Ectodermal cell (in vitro differentiated cells): Measurements from ENCODE around the gene GNA15. TPM values are rescaled to one million over a fixed set of nuclear protein-coding genes. Genes with fewer than 3 reads are reported as not detected.
A peak's percentile ranks its signal among the peaks of the same experiment; 100 is the strongest.
"Not testable (repeated sequence)": the region's sequence is repeated elsewhere in the genome, so short reads cannot be mapped to it uniquely, and the experiment has no call there.

Experiments used
- H3K27ac ChIP-seq: 2 replicates; pipeline ENCODE4 v1.7.0; 2013; ENCODE audit warnings: mild to moderate bottlenecking, low read depth, low read length; ENCODE audit not compliant: insufficient read depth, poor library complexity, severe bottlenecking
- H3K27me3 ChIP-seq: 2 replicates; pipeline ENCODE4 v1.7.0; 2013; ENCODE audit warnings: mild to moderate bottlenecking, low read length; ENCODE audit not compliant: insufficient read depth, control insufficient read depth, poor library complexity, severe bottlenecking
- H3K36me3 ChIP-seq: one replicate; pipeline ENCODE4 v1.7.0; 2013; ENCODE audit warnings: low read length; ENCODE audit not compliant: control insufficient read depth, insufficient read depth
- H3K4me1 ChIP-seq: one replicate; pipeline ENCODE4 v1.7.0; 2013; ENCODE audit warnings: low read length; ENCODE audit not compliant: control insufficient read depth, insufficient read depth
- H3K4me3 ChIP-seq: 2 replicates; pipeline ENCODE4 v1.7.0; 2013; ENCODE audit warnings: low read depth, low read length, control low read depth; ENCODE audit not compliant: insufficient read depth
- H3K9me3 ChIP-seq: 2 replicates; pipeline ENCODE4 v1.7.0; 2013; ENCODE audit warnings: mild to moderate bottlenecking, low read length, moderate library complexity; ENCODE audit not compliant: control insufficient read depth
- WGBS, 2 experiments: methylation state at CpG; one replicate each; pipeline ENCODE4 v1.1.7; 2013; ENCODE audit warnings: missing lambda C conversion rate in 2 of 2; 5-methylcytosine and 5-hydroxymethylcytosine counted together
- polyA plus RNA-seq, 4 experiments: library from polyadenylated mRNA; stranded (reverse); fragments of 50-300 nt; gene quantifications; one replicate each; pipeline ENCODE4 v1.2.3, GENCODE V29; 2013

Gene GNA15, protein sequence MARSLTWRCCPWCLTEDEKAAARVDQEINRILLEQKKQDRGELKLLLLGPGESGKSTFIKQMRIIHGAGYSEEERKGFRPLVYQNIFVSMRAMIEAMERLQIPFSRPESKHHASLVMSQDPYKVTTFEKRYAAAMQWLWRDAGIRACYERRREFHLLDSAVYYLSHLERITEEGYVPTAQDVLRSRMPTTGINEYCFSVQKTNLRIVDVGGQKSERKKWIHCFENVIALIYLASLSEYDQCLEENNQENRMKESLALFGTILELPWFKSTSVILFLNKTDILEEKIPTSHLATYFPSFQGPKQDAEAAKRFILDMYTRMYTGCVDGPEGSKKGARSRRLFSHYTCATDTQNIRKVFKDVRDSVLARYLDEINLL
- not detected for polyA plus RNA-seq (2013, experiment 1 of 4)
- 0.09 TPM for polyA plus RNA-seq (2013, experiment 2 of 4)
- 0.11 TPM for polyA plus RNA-seq (2013, experiment 3 of 4)
- polyA plus RNA-seq (2013, experiment 4 of 4), result not detected

GRCh38 chr19:3135961-3136683 lies at the start of gene GNA15:
GNA15 (plus strand) TSS chr19:3136033; CDS start chr19:3136451, 418 bp downstream.
- no peaks in the 10 kb centered on the region for H3K27me3 ChIP-seq
- no peaks in the 10 kb centered on the region for H3K9me3 ChIP-seq
- WGBS, 2 experiments, result 89 to 91% methylated on average over 40 of the region's 40 CpGs
- no peak within 1 kb of the TSS for H3K27ac ChIP-seq
- no peak within 1 kb of the TSS for H3K4me3 ChIP-seq
- no peaks in the 10 kb centered on the region for H3K36me3 ChIP-seq
- H3K4me1 ChIP-seq, result no peaks in the 10 kb centered on the region

DNA sequence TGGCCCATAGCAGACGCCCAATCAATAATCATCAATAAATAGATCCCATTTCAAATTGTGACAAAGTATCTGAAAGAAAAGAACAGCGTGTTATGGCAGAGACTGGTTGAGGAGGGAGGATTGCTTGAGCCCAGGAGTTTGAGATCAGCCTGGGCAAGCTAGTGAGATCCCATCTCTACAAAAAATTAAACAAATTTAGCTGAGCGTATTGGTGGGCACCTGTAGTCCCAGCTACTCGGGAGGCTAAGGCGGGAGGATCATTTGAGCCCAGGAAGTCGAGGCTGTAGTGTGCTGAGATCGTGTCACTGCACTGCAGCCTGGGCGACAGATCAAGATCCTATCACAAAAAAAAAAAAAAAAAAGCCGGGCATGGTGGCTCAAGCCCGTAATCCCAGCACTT lies 48.1 kb upstream of the GNA15 start:
- no peaks in the 10 kb centered on the region for H3K4me1 ChIP-seq
- 82 to 90% methylated on average over 7 to 9 of the region's 10 CpGs for WGBS, 2 experiments
- no peaks in the 10 kb centered on the region for H3K27me3 ChIP-seq
- no peaks in the 10 kb centered on the region for H3K9me3 ChIP-seq
- no peak overlapping the region for H3K27ac ChIP-seq
- H3K4me3 ChIP-seq, result no peak overlapping the region
- no peaks in the 10 kb centered on the region for H3K36me3 ChIP-seq

GRCh38 chr19:3089299-3089855 lies 46.5 kb upstream of the GNA15 start:
- not testable (repeated sequence) for H3K27me3 ChIP-seq, H3K4me3 ChIP-seq, H3K4me1 ChIP-seq, H3K27ac ChIP-seq, H3K36me3 ChIP-seq, H3K9me3 ChIP-seq
- 87 to 92% methylated on average over 6 to 7 of the region's 7 CpGs for WGBS, 2 experiments

DNA sequence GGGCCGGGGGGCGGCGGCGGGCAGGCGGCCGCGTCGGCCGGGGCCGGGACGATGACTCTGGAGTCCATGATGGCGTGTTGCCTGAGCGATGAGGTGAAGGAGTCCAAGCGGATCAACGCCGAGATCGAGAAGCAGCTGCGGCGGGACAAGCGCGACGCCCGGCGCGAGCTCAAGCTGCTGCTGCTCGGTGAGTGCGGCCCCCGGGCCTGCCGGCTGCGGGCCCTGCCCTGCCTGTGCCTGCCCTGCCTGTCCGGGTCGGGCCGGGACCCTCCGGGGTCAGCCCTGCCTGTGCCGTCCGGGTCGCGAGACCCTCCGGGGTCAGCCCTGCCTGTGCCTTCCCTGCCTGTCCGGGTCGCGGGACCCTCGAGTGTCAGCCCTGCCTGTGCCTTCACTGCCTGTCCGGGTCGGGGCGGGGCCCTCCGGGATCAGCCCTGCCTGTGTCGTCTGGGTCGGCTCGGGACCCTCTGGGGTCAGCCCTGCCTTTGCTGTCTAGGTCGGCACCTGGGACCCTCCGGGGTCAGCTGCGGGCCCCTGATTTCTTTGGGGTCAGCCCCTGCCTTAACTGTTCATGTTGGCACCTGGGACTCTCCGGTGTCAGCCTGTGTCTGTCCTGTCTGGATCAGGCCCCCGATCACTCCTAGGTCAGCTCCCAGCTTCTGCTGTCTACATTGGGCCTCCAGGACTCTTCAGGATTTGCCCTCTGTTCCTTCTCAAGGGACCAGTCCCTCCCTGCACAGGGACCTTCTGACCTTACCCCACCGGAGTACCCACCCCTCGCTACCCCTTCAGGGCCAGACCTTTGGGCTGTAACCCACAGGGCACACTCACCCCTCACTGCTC lies 41.0 kb upstream of the GNA15 start:
- H3K27ac ChIP-seq, result no peak overlapping the region
- peaks cover 25% of the 10 kb centered on the region for H3K4me1 ChIP-seq
- no peaks in the 10 kb centered on the region for H3K9me3 ChIP-seq
- H3K36me3 ChIP-seq, result no peaks in the 10 kb centered on the region
- WGBS, 2 experiments, result 2% methylated on average over 57 of the region's 57 CpGs
- peak overlapping the region; percentile 78 for H3K4me3 ChIP-seq
- H3K27me3 ChIP-seq, result no peaks in the 10 kb centered on the region

GRCh38 chr19:3095441-3096191 lies 40.2 kb upstream of the GNA15 start:
- no peaks in the 10 kb centered on the region for H3K27me3 ChIP-seq
- H3K4me3 ChIP-seq, result peak overlapping the region; percentile 78
- 3 to 4% methylated on average over 31 of the region's 31 CpGs for WGBS, 2 experiments
- H3K9me3 ChIP-seq, result no peaks in the 10 kb centered on the region
- H3K4me1 ChIP-seq, result peaks cover 25% of the 10 kb centered on the region
- H3K36me3 ChIP-seq, result no peaks in the 10 kb centered on the region
- H3K27ac ChIP-seq, result no peak overlapping the region

DNA sequence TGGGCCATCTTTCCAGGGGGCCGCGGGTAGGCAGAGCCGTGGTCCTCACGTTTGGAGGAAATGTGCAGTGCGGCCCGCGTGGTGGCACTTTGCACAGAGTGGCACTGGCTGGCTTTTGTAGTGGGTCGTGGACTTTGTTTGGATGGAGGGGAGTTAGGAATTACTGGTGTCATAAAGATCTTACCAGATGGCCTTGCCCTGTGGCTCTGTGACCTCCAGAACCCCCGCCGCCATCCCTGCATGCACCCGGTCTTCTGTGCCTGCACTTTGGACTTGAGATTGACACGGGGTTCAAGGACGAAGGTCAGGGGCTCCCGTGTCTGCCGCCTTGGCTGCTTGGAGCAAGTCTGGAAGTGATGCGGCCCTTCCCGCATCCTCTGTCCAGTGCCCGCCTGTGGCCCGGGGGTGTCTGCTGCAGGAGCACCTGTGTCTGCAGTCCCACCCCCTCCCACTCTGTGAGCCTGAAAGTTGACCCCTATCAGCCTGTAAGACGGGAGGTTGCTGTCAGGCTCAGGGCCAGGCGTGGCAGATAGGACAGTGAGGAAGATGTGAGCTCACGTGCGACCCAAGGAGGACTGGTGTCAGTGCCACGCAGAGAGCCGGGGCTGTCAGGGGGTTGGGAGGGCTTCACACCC lies 39.4 kb upstream of the GNA15 start:
- Histone ChIP-seq H3K27ac (no peak overlapping the region), H3K36me3 (no peaks in the 10 kb centered on the region), H3K9me3 (no peaks in the 10 kb centered on the region), H3K4me1 (peaks cover 28% of the 10 kb centered on the region), H3K27me3 (no peaks in the 10 kb centered on the region), H3K4me3 (peak overlapping the region; percentile 78)
- 67 to 69% methylated on average over 25 of the region's 25 CpGs for WGBS, 2 experiments

DNA sequence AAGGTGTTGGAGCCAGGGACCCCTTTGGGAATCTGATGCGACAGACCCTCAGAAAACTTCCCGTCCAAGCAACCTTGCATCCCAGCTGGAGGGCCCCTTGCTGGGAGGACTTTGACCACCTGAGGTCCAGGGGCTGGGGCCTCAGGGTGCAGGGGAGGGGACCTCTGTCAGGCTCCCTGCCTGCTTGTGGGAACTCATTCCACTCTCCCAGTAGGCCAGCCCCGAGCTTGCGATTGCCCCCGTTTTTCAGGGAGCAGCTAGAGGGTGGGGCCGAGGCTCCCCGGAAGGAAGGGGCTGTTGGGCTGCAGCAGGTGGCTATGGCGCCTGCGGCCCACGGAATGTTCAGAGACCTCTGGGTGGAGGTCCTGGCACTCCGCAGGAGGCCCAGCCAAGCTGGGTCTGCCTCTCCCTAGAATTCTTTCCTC lies 38.9 kb upstream of the GNA15 start:
- H3K9me3 ChIP-seq, result no peaks in the 10 kb centered on the region
- H3K27me3 ChIP-seq, result no peaks in the 10 kb centered on the region
- H3K36me3 ChIP-seq, result no peaks in the 10 kb centered on the region
- H3K4me3 ChIP-seq, result no peak overlapping the region
- 86 to 87% methylated on average over 11 of the region's 11 CpGs for WGBS, 2 experiments
- H3K27ac ChIP-seq, result no peak overlapping the region
- peaks cover 28% of the 10 kb centered on the region for H3K4me1 ChIP-seq

DNA sequence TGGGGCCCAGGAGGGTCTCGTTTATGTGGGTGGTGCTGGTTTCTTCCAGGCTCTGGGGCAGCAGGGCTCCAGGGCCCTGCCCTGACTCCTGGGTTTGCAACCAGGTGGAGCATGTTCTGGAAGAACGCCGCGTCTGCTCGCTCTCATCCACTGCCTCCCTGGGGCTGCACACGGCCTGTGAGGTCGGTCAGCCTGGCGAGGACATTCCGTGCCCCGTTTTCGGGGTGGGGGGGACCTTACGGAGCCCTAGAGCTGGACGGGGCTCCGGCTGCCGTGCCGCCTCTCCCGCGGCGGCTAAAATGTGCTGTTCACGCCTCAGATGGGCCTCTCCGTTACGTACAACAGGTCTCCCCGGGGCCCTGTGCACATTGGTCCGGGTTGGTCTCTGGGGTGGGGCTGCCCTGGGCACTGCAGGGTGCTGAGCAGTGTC lies 38.4 kb upstream of the GNA15 start:
- H3K4me1 ChIP-seq, result peaks cover 28% of the 10 kb centered on the region
- no peaks in the 10 kb centered on the region for H3K9me3 ChIP-seq
- no peak overlapping the region for H3K4me3 ChIP-seq
- no peaks in the 10 kb centered on the region for H3K36me3 ChIP-seq
- H3K27ac ChIP-seq, result no peak overlapping the region
- H3K27me3 ChIP-seq, result no peaks in the 10 kb centered on the region
- 93 to 96% methylated on average over 24 of the region's 24 CpGs for WGBS, 2 experiments

DNA sequence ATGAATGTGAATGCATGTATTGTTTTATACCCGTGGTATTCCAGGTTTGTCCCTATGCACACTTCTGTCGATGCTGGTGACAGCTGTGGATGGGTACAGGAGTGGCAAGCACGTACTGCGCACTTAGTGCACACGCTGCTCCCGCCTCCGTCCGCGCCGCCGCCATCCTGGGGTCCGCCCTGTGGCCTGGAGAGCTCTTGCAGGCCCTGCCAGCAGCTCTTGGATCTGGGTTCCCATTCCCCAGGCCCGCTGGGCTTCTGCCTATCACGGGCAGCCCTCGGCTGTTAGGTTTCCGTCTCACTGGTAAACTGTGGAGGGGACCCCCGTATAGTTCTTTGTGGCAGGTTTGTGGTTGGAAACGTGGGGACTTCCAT lies 37.7 kb upstream of the GNA15 start:
- no peak overlapping the region for H3K27ac ChIP-seq
- peaks cover 28% of the 10 kb centered on the region for H3K4me1 ChIP-seq
- H3K9me3 ChIP-seq, result no peaks in the 10 kb centered on the region
- 88 to 90% methylated on average over 18 of the region's 18 CpGs for WGBS, 2 experiments
- H3K4me3 ChIP-seq, result no peak overlapping the region
- H3K27me3 ChIP-seq, result no peaks in the 10 kb centered on the region
- H3K36me3 ChIP-seq, result no peaks in the 10 kb centered on the region
